Activated T-helper 1 cell treated with anti-CD3 and anti-CD28 coated beads, Interleukin-12 subunit alpha, Interleukin-12 subunit beta, Interleukin-2, Interleukin-4 antibody, amounts not matched to agents 30 ng/mL and 10 ng/mL and 1 ng/mL, durations not matched to agents 14 hours and 24 hours and 36 hours (primary cell): Measurements from ENCODE around the gene SSR2. TPM values are rescaled to one million over a fixed set of nuclear protein-coding genes. Genes with fewer than 3 reads are reported as not detected.
A peak's percentile ranks its signal among the peaks of the same experiment; 100 is the strongest.
"Not testable (repeated sequence)": the region's sequence is repeated elsewhere in the genome, so short reads cannot be mapped to it uniquely, and the experiment has no call there.

Experiments used
- DNase-seq: peaks from one replicate; pipeline ENCODE4 v3.0.0; 2021; ENCODE audit warnings: low spot score
- H3K27ac Mint-ChIP-seq: one replicate; pipeline ENCODE4 v1.8.0; 2021; ENCODE audit warnings: mild to moderate bottlenecking, mixed read lengths
- H3K27me3 Mint-ChIP-seq: one replicate; pipeline ENCODE4 v1.8.0; 2022; ENCODE audit warnings: mild to moderate bottlenecking, moderate library complexity, mixed read lengths; ENCODE audit not compliant: insufficient read depth
- H3K36me3 Mint-ChIP-seq: one replicate; pipeline ENCODE4 v1.8.0; 2021; ENCODE audit warnings: low read depth, mixed read lengths
- H3K4me1 Mint-ChIP-seq: one replicate; pipeline ENCODE4 v1.8.0; 2021; ENCODE audit warnings: low read depth, mixed read lengths
- H3K4me3 Mint-ChIP-seq: one replicate; pipeline ENCODE4 v1.8.0; 2021; ENCODE audit warnings: mild to moderate bottlenecking, moderate library complexity, mixed read lengths
- H3K9me3 Mint-ChIP-seq: one replicate; pipeline ENCODE4 v1.8.0; 2021; ENCODE audit warnings: mixed read lengths
- intact Hi-C: fragments of 100-400 bp; cut with micrococcal nuclease; formaldehyde crosslinking; loops from one replicate; pipeline ENCODE4 v1.15.1; 2024
- total RNA-seq: library from RNA; stranded (reverse); gene quantifications from 2 replicates; pipeline ENCODE4 v1.2.3, GENCODE V29; 2022

SSR2 gene
- total RNA-seq, 1 donor from 2014 or later: 195 TPM

DNA sequence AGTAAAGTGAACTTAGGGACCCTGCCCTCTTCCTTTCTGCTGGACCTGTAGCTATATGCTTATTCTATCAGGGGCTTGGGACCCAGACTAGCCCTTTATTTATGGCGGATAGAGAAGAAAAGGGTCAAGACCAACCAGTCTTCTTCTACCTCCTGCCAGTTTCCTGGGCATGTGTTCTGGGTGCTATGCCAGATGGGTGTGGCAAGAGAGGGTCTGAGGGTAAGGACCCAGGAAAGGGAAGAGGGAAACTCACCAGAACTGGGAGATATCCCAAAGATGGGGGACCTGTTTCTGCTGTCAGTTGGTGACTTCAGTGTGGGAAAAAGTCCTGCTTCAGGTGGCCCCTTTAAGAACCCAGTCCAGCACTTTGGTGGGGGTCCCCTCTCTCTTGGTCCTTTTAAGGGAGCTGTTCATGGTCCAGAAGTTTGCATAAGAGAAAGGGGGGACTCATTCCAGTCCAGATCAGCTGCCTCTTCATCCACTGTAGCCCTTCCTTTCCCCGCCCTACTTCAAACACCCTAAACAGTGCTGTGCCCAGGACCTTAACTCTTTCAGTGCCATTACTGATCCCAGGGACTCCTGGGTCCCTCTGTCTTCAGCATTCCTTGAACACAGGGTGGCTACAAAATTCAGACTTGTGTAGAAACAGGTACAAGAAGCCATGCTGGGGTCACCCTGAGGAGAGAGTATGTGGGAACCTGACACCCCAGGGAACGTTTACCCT, 18.4 kb downstream of the SSR2 start:
- peaks cover 24% of the 10 kb centered on the region for H3K4me1 Mint-ChIP-seq
- intact Hi-C loops: no loop called here
- DNase-seq: no peak
- no peaks in the 10 kb centered on the region for H3K27me3 Mint-ChIP-seq
- peaks cover 8% of the 10 kb centered on the region for H3K36me3 Mint-ChIP-seq
- no peak overlapping the region for H3K27ac Mint-ChIP-seq
- no peaks in the 10 kb centered on the region for H3K9me3 Mint-ChIP-seq
- H3K4me3 Mint-ChIP-seq: no peak overlapping the region

DNA sequence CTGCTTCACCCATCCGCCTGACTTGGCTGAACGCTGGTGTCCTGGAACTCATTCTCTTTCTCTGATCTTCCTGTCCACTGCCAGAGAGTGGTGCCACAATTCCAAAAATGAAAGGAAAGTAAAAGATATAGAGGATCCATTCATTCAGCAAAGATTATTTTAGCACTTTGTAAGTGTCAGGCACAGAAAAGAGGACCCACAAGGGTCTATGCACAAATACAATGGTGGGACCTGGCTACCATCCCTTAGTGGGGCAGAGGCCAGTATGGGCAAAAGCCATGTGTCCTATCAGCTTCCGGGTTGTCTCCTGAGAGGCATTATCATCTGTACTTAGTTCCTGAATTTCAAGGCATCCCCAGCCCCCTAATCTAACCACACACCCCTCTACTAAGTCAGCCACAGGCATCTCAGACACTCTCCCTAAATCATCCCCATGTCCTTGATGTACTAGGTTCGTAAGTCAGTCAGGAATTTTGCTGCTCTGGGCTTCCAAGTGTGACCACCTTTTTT, 19.0 kb downstream of the SSR2 start:
- Mint-ChIP-seq H3K36me3 (peaks cover 6% of the 10 kb centered on the region), H3K9me3 (no peaks in the 10 kb centered on the region), H3K4me3 (no peak overlapping the region), H3K27me3 (no peaks in the 10 kb centered on the region), H3K27ac (no peak overlapping the region), H3K4me1 (peaks cover 21% of the 10 kb centered on the region)
- DNase-seq: no peak
- intact Hi-C loops: no loop called here

DNA sequence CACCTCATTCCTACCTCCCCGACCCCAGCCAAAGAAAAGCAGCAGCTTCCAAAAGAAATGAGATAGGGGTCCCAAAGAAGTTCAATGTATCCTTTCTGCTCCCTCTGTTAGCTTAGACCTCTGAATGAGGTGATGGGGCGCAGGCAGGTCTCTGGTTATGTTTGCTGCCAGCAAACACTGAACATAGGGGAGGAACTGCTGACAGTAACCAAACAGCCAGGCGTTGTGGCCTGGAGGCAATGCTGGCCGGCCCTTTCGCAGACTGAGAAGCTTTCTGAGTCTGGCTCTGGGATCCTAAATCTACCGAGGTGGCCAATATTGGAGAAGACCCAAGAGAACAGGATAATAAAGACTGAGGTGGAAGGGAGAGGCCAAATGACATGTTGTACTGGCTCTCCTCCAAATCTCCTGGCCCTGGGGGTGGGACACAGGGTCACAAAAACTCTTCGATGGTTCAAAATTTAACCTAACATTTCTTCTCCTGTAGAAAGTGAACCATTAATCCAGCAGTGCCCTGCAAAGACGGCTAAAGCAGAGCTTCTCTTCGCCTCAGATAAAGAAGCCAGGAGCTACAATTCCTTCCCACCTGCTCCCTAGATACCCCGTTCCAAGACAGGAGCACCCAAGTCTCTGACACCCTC, 19.6 kb downstream of the SSR2 start:
- Mint-ChIP-seq H3K27me3 (no peaks in the 10 kb centered on the region), H3K36me3 (peaks cover 4% of the 10 kb centered on the region), H3K4me1 (peaks cover 18% of the 10 kb centered on the region), H3K4me3 (no peak overlapping the region), H3K27ac (no peak overlapping the region), H3K9me3 (no peaks in the 10 kb centered on the region)
- intact Hi-C loops: no loop called here
- DNase-seq: no peak

DNA sequence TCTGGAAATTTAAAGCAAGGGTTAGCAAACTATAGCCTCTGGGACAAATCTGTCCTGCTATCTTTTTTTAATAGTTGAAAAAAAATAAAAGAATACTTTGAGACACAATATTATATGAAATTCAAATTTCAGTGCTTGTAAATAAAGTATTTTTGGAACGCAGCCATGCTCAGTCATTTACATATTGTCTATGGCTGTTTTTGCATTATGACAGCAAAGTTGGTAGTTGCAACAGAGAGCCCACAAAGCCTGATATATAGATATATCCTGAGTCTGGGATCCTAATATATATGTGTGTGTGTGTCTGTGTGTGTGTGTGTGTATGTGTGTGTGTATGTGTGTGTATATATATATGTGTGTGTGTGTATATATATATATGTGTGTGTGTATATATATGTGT, 20.8 kb downstream of the SSR2 start:
- Mint-ChIP-seq H3K4me3 (no peak overlapping the region), H3K36me3 (no peaks in the 10 kb centered on the region), H3K4me1 (peaks cover 15% of the 10 kb centered on the region), H3K27ac (no peak overlapping the region), H3K27me3 (no peaks in the 10 kb centered on the region), H3K9me3 (no peaks in the 10 kb centered on the region)
- DNase-seq: no peak
- intact Hi-C loops: no loop called here

DNA sequence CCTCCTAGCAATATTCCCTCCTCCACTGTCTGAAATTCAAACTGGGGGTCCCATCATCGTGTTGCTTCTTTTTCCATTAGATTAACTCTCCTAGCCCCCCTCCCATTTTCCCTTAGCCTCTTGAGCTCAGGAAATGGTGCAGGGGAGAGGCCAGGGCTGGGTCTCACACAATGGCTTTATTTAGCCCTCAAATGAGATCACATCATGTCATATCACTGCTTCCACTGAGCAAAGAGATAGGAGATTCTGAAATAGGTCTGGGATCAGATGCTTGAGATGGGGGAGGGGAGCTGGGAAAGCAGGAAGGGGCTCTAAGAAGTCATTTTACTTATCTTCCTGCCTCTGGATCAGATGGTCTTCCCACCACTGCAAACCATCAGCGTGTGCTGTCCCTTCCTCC, 24.6 kb downstream of the SSR2 start:
- H3K4me1 Mint-ChIP-seq: peaks cover 4% of the 10 kb centered on the region
- H3K9me3 Mint-ChIP-seq: no peaks in the 10 kb centered on the region
- H3K4me3 Mint-ChIP-seq: no peak overlapping the region
- H3K27ac Mint-ChIP-seq: no peak overlapping the region
- DNase-seq: no peak
- no peaks in the 10 kb centered on the region for H3K36me3 Mint-ChIP-seq
- peaks cover 3% of the 10 kb centered on the region for H3K27me3 Mint-ChIP-seq
- intact Hi-C loops: no loop called here

DNA sequence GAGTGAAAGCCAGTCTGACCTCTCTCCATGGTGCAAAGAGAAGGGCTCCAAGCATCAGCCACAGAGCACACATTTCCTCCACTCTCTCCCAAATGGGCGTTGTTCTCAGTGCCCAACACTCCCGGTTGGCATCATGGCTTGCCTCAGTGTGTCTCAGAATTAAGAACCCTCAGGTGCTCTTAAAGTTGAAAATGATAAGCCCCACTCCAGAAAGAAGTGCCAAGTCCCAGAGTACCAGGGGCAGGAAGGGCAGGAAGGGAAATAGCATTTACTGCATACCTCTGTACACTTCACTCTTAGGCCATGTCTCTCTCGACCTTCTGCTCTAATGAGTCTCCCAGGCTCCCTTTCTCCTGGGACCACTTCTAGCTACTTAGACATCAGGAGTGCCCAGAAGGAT, 27.2 kb downstream of the SSR2 start:
- H3K4me3 Mint-ChIP-seq: no peak overlapping the region
- peaks cover 22% of the 10 kb centered on the region for H3K4me1 Mint-ChIP-seq
- intact Hi-C loops: no loop called here

DNA sequence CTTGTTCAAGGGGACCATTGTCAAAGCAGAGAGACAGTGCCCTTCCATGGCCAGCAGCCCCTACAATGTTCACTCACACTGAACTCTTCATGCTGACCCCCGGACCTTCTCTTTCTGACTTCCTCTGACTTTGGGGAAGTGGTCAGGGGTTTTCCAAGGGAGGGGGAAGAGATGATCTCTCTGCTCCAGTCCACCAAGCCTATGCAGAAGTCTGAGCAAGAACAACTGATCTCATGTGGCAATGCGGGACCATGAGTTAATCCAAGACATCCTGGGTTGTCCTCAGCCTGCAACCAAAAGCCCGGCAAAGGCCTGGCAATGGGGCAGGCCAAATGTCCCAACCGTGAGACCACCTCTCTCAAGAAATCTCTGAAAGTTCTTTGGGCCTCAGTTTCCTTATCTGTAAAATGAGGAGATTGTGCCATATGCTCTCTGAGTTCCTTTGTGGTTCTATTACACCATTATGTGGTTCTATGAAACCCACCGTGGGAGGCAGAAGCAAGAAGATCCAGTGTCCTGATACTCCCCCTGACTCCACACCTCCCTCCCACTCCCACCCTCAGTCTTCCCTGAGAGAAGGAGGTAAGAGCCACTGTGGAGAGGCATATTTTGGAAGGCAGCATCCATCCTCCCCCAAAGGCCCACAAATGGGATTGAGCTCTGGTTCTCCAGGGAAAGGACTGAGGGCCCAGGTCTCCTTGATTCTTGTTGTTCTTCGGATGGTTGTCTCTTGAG, 30.6 kb downstream of the SSR2 start:
- intact Hi-C loops: no loop called here
- H3K27me3 Mint-ChIP-seq: peaks cover 3% of the 10 kb centered on the region
- H3K4me3 Mint-ChIP-seq: no peak overlapping the region
- no peak overlapping the region for H3K27ac Mint-ChIP-seq
- DNase-seq: no peak
- no peaks in the 10 kb centered on the region for H3K36me3 Mint-ChIP-seq
- peaks cover 18% of the 10 kb centered on the region for H3K4me1 Mint-ChIP-seq
- H3K9me3 Mint-ChIP-seq: no peaks in the 10 kb centered on the region

More for the DNA sequence above, 27.2 kb downstream of the SSR2 start:
- H3K27me3 Mint-ChIP-seq: peaks cover 3% of the 10 kb centered on the region
- no peak overlapping the region for H3K27ac Mint-ChIP-seq
- H3K36me3 Mint-ChIP-seq: no peaks in the 10 kb centered on the region
- H3K9me3 Mint-ChIP-seq: no peaks in the 10 kb centered on the region
- DNase-seq: no peak

DNA sequence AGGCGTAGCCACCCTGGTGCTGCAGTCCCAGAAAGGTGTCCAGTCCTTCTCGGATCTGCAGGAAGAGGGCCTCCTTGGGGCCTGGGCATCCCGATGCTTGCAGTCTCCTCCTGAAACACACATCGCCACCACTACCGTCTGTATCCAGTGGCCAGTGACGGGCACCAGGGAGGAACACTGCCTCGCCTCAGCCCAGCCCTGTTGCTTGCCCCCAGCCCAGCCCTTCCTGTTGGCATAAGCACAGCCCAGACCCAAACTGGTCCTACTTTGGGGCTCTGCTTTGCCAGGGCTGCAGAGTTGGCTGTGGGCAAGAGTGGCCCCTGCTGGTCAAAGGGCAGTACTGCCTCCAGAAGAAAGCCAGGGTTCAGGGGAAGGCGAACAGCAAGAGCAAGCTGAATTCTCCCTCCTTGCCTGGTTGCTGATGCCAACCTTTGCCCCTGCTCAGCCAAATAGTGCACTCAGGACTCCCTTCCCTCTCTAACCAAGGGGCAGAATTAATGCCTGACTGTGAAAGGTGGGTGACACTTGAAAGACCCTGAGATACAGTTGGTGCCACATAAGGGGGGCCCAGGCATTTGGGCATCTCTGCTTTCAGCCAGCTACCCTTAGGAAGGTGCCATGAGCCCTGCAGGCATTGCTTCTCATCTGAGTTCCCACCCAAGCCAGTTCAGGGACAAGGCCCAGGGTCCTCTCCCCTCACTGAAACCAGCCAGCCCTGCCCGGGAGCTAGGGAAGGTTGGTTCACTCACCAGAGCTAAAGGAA, 31.3 kb downstream of the SSR2 start:
- peak; percentile 77 for DNase-seq
- Mint-ChIP-seq H3K27me3 (no peaks in the 10 kb centered on the region), H3K36me3 (no peaks in the 10 kb centered on the region), H3K9me3 (no peaks in the 10 kb centered on the region), H3K4me3 (no peak overlapping the region), H3K4me1 (peaks cover 18% of the 10 kb centered on the region), H3K27ac (no peak overlapping the region)
- intact Hi-C loops: loop anchor here (1.0 kb wide), 4 partner anchors 12 to 55 kb away; partner anchors contain the start of gene KHDC4

DNA sequence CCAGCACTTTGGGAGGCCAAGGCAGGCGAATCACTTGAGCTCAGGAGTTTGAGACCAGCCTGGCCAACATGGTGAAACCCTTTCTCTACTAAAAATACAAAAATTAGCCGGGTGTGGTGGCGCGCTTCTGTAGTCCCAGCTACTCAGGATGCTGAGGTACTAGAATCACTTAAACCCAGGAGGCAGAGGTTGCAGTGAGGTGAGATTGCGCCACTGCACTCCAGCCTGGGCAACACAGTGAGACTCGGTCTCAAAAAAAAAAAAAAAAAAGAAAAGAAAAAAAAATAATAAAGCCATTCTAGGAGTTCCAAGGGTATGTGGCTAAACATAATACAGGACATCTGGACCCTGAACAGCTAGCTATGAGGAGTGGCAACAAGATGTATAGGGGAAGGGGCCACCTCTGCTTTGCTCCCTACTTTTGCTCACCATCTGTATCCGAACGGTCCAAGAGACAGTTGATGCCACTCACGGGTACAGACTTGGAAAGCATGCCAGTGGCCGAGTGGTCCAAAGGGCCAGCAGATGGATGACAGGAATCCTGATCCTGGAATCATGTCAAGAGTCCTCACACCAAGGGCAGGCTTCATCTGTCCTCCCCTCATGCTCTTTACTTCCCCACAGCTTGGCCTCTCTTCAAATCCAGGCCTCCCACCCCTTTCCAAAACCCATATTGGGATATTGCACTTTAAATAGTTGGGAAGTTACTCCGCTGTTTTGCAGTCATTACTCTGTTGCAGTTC, 35.7 kb downstream of the SSR2 start:
- peaks cover 47% of the 10 kb centered on the region for H3K4me1 Mint-ChIP-seq
- H3K36me3 Mint-ChIP-seq, DNase-seq, H3K27ac Mint-ChIP-seq, H3K9me3 Mint-ChIP-seq, H3K4me3 Mint-ChIP-seq, intact Hi-C loops, H3K27me3 Mint-ChIP-seq: not testable (repeated sequence)

DNA sequence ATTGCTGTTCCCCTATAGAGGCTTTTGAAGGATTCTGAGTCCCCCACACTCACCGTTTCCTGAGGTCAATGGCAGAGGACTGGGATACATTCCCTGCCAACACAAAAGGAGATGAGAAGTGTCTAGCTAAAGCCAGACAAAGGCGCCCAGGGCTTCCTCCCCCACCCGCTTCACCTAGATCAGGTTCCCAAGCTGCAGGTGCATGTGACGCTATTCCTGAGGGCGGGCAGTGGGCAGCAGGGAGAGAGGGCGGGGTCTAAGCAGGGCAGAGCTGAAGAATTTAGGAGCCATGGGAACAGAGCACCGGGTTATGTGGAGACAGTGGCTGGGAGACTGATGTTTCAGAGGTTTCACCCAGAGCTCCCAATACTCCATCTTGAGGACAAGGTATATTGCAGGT, 36.4 kb downstream of the SSR2 start:
- Mint-ChIP-seq H3K4me3 (no peak overlapping the region), H3K27ac (no peak overlapping the region), H3K4me1 (peaks cover 47% of the 10 kb centered on the region), H3K36me3 (peaks cover 7% of the 10 kb centered on the region), H3K27me3 (no peaks in the 10 kb centered on the region), H3K9me3 (no peaks in the 10 kb centered on the region)
- DNase-seq: no peak
- intact Hi-C loops: no loop called here

DNA sequence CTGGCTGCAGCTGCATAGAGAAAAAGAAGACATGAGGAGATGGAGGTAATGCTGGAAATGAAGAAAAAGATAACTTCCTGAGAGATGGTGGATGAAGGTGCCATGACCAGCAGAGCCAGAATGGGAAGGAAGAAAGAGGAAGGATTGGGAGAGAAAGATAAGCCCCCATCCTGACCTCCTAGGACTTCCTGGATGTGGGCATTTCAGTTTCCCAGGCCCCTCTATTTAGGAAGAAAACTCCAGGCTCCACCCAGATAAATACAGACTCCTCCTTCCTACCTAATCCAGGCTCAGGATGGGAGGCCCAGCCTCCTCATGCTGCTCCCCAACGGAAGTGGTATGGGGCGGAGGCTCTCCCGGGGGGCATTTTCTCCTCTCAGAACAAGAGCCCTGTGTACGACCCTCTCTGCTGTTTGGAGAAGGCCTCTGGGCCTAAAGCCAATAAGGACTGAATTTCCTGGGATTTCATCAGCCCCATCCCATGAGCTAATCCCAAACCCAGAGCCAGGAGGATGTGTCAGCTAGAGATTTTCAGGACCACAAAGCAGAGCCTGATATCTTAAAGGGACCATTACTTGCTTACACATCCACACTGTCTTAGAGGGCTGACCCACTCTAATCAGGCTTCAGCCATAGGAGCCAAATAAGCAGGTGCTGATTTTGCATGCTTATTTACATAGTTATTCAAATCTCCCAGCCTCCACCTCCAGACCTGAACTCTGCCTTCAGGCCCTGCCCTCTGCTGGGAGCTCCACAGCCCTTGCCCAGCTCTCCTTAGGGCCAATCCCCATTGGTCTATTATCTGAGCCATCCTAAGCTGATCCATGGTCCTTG, 37.3 kb downstream of the SSR2 start:
- peaks cover 7% of the 10 kb centered on the region for H3K36me3 Mint-ChIP-seq
- intact Hi-C loops: no loop called here
- H3K4me1 Mint-ChIP-seq: peaks cover 39% of the 10 kb centered on the region

More for the DNA sequence above, 37.3 kb downstream of the SSR2 start:
- no peak overlapping the region for H3K27ac Mint-ChIP-seq
- DNase-seq: no peak
- H3K27me3 Mint-ChIP-seq: no peaks in the 10 kb centered on the region
- no peaks in the 10 kb centered on the region for H3K9me3 Mint-ChIP-seq
- no peak overlapping the region for H3K4me3 Mint-ChIP-seq
